Measurements from ENCODE around the gene STK17A.

The STK17A gene

DNA sequence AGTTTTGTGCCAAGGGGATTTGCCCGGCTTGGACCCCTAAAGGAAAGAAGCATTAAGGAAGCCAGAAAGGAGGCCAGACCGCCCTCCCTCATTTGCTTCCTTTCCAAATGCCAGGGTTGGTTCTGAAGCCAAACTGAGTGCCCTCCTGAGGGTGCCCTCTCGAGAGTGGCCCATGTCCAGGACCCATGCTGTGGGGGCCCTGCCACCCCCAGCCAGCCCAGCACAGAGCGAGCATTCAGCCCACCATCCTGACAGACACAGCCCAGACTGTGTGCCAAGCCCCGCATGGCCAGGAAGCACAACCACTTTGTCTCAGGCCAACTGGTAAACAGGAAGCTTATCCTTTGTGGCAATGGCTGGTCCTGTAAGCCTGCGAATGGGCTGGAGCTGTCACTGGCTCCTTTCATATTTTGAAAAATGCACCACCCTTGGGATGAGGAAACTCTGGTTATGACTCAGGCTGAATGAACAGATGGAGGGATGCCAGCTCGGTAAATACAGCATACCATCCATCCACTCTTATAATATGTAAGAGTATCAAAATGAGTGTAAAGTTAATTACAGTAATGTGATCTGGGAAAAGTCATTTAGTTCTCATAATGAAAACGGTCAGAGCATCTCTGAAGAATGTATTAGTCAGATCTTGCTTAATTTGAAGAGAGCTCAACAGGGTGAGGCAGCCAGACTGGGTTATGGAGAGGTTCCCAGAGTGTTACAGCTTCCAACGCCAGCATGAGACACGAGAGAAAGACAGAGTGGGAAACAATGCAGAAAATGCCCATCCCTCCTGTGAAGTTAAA lies 65.0 kb downstream of the STK17A start (continued):
- TF ChIP-seq PRDM10 (tag by site-specific recombination; IDR thresholded peaks at IDR 0.05) = 0 out of 2 replicates have a peak, but pooled peaks have one; percentile 44
- TF ChIP-seq BCL11A (tag by site-specific recombination; IDR thresholded peaks at IDR 0.05; ENCODE audit: low read depth) = 0 out of 2 replicates have a peak, but pooled peaks have one; percentile 37
- no peak for TF ChIP-seq ZNF398 (tag by site-specific recombination; IDR thresholded peaks at IDR 0.05)
- TF ChIP-seq KLF8 (tag by site-specific recombination; IDR thresholded peaks at IDR 0.05) = peak; percentile 66; the same call in 1 of the 2 replicates
- no peak for TF ChIP-seq HIC1 (tag by site-specific recombination; IDR thresholded peaks at IDR 0.05)
- TF ChIP-seq SP7 (tag by site-specific recombination; IDR thresholded peaks at IDR 0.05) = peak; percentile 91
- TF ChIP-seq ZNF843 (tag by site-specific recombination; IDR thresholded peaks at IDR 0.05) = peak; percentile 44; the same call in 1 of the 2 replicates
- no peak for TF ChIP-seq ZNF423 (tag by site-specific recombination; IDR thresholded peaks at IDR 0.05)
- no peak for TF ChIP-seq ZBTB7A (tag by site-specific recombination; IDR thresholded peaks at IDR 0.05; ENCODE audit: low read depth)
- TF ChIP-seq ZBTB10 (tag by site-specific recombination; IDR thresholded peaks at IDR 0.05) = no peak
- TF ChIP-seq ZBTB17 (tag by site-specific recombination; IDR thresholded peaks at IDR 0.05) = peak; percentile 64; the same call in 1 of the 2 replicates
- TF ChIP-seq ZNF521 (tag by site-specific recombination; IDR thresholded peaks at IDR 0.05) = no peak
- TF ChIP-seq ZNF341 (tag by site-specific recombination; IDR thresholded peaks at IDR 0.05; ENCODE audit: low read depth) = no peak
- TF ChIP-seq ZNF214 (tag by site-specific recombination; IDR thresholded peaks at IDR 0.05; ENCODE audit: borderline replicate concordance) = no peak
- peak; percentile 78 for TF ChIP-seq PRDM6 (tag by site-specific recombination; IDR thresholded peaks at IDR 0.05)
- TF ChIP-seq, protein P1, sequence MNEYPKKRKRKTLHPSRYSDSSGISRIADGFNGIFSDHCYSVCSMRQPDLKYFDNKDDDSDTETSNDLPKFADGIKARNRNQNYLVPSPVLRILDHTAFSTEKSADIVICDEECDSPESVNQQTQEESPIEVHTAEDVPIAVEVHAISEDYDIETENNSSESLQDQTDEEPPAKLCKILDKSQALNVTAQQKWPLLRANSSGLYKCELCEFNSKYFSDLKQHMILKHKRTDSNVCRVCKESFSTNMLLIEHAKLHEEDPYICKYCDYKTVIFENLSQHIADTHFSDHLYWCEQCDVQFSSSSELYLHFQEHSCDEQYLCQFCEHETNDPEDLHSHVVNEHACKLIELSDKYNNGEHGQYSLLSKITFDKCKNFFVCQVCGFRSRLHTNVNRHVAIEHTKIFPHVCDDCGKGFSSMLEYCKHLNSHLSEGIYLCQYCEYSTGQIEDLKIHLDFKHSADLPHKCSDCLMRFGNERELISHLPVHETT (tag by site-specific recombination; IDR thresholded peaks at IDR 0.05) = peak; percentile 61; the same call in 1 of the 2 replicates
- TF ChIP-seq ZNF629 (tag by site-specific recombination; IDR thresholded peaks at IDR 0.05) = peak; percentile 88
- TF ChIP-seq ZSCAN18 (tag by site-specific recombination; IDR thresholded peaks at IDR 0.05) = no peak
- peak; percentile 35; the same call in 1 of the 2 replicates for TF ChIP-seq ZNF391 (tag by site-specific recombination; IDR thresholded peaks at IDR 0.05; ENCODE audit: borderline replicate concordance, low read depth)
- TF ChIP-seq, protein P2, sequence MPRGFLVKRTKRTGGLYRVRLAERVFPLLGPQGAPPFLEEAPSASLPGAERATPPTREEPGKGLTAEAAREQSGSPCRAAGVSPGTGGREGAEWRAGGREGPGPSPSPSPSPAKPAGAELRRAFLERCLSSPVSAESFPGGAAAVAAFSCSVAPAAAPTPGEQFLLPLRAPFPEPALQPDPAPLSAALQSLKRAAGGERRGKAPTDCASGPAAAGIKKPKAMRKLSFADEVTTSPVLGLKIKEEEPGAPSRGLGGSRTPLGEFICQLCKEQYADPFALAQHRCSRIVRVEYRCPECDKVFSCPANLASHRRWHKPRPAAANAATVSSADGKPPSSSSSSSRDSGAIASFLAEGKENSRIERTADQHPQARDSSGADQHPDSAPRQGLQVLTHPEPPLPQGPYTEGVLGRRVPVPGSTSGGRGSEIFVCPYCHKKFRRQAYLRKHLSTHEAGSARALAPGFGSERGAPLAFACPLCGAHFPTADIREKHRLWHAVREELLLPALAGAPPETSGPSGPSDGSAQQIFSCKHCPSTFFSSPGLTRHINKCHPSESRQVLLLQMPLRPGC (tag by site-specific recombination; IDR thresholded peaks at IDR 0.05) = peak; percentile 95
